Activated CD8-positive, alpha-beta memory T cell treated with anti-CD3 and anti-CD28 coated beads for 4 hours (primary cell): ENCODE results near the gene JMY.

Source experiments
- DNase-seq, 2 donors: peaks; one replicate each; pipeline ENCODE4 v3.0.0-alpha.2; 2020; ENCODE audit warnings: low read depth in 2 of 2

The JMY gene

GRCh38 chr5:79295029-79295428 lies 59.1 kb downstream of the JMY start:
- DNase-seq, result no peak

- DNase-seq, result no peak
These were observed 61.7 kb downstream of the JMY start for GRCh38 chr5:79297661-79298060.

GRCh38 chr5:79301046-79301712 lies 65.2 kb downstream of the JMY start:
- no peak for DNase-seq

- no peak for DNase-seq
These were observed 66.5 kb downstream of the JMY start for GRCh38 chr5:79302454-79302853.

- no peak for DNase-seq
These were observed 69.8 kb downstream of the JMY start for GRCh38 chr5:79305706-79306105.

- DNase-seq, result no peak
These were observed 83.1 kb downstream of the JMY start for GRCh38 chr5:79318935-79319614.

- no peak for DNase-seq
These were observed 93.5 kb downstream of the JMY start for GRCh38 chr5:79329453-79329852.

- no peak for DNase-seq
These were observed 94.1 kb downstream of the JMY start for GRCh38 chr5:79330071-79330470.

GRCh38 chr5:79333852-79334557 lies 98.1 kb downstream of the JMY start:
- no peak for DNase-seq

- DNase-seq, result no peak
These were observed 110.5 kb downstream of the JMY start for GRCh38 chr5:79346420-79346824.

- DNase-seq, result no peak
These were observed 113.1 kb downstream of the JMY start for GRCh38 chr5:79349047-79349446.

- no peak for DNase-seq
These were observed 114.0 kb downstream of the JMY start for GRCh38 chr5:79349881-79350280.

- DNase-seq, result no peak
These were observed 121.5 kb downstream of the JMY start for GRCh38 chr5:79357398-79357797.
